Measurements from ENCODE around the gene PMS2.
"Not testable (repeated sequence)": the region's sequence is repeated elsewhere in the genome, so short reads cannot be mapped to it uniquely, and the experiment has no call there.

- TF ChIP-seq, protein P1, sequence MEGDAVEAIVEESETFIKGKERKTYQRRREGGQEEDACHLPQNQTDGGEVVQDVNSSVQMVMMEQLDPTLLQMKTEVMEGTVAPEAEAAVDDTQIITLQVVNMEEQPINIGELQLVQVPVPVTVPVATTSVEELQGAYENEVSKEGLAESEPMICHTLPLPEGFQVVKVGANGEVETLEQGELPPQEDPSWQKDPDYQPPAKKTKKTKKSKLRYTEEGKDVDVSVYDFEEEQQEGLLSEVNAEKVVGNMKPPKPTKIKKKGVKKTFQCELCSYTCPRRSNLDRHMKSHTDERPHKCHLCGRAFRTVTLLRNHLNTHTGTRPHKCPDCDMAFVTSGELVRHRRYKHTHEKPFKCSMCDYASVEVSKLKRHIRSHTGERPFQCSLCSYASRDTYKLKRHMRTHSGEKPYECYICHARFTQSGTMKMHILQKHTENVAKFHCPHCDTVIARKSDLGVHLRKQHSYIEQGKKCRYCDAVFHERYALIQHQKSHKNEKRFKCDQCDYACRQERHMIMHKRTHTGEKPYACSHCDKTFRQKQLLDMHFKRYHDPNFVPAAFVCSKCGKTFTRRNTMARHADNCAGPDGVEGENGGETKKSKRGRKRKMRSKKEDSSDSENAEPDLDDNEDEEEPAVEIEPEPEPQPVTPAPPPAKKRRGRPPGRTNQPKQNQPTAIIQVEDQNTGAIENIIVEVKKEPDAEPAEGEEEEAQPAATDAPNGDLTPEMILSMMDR (IDR thresholded peaks at IDR 0.05), result not testable (repeated sequence)
- not testable (repeated sequence) for TF ChIP-seq POLR2A, POLR2AphosphoS5 (IDR thresholded peaks at IDR 0.05)
Measured at GRCh38 chr7:5934945-5935450, 73.9 kb downstream of the PMS2 start.

Measured in suprapubic skin (tissue), 4 donors.